ENCODE measurements around the gene MAN1C1. TPM values are rescaled to one million over a fixed set of nuclear protein-coding genes. Genes with fewer than 3 reads are reported as not detected.

The MAN1C1 gene
- total and polyA plus RNA-seq, 9 of the 15 experiments (the other 6 are each of a cell fraction or from before 2014, with no cell fraction given) = 0.04 to 0.44 (median 0.10) TPM; not detected in 3

DNA sequence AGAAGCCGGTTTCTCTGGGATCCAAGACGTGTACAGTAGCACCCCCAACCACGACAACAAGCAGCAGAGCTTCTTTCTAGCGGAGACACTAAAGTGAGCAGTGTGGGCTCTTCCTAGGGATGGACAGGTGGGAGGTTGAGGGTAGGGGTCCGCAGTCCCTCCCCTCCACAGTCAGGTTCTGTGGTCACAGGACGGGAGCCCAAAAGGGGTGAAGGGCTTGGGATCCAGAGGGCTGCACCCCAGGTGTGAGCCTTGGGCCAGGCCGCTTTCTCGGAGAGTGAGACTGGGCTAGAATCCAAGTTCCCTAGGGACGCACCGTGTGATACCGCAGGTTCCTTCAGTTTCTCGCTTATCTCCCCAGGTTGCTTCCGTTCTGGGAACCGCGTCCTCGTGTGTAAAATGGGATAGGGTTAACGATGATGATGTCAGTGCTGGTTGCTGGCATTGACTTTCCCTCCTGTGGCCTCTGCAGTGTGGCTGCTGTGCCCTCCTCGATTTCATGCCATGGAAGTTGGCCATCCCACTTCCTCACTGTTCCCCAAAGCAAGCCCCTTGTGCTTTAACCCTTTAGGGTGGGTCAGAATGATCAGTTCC, 166.1 kb downstream of the MAN1C1 start (continued):
- TF ChIP-seq, protein P1, sequence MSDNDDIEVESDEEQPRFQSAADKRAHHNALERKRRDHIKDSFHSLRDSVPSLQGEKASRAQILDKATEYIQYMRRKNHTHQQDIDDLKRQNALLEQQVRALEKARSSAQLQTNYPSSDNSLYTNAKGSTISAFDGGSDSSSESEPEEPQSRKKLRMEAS (CRISPR knock-in tag; IDR thresholded peaks at IDR 0.05) = peak; percentile 81
- TF ChIP-seq GATA2 (CRISPR knock-in tag; IDR thresholded peaks at IDR 0.05) (peak; percentile 78; the same call in 1 of the 2 replicates), NFIX (CRISPR knock-in tag; IDR thresholded peaks at IDR 0.05; ENCODE audit: low read depth) (peak; percentile 8; the same call in 1 of the 2 replicates), ZNF830 (CRISPR knock-in tag; IDR thresholded peaks at IDR 0.05) (no peak), NCOA2 (IDR thresholded peaks at IDR 0.05; ENCODE audit: partially characterized antibody in 2 of 2) (no peak), CREM (IDR thresholded peaks at IDR 0.05; ENCODE audit: low read depth) (peak; percentile 85), NEUROD1 (IDR thresholded peaks at IDR 0.05; ENCODE audit: borderline replicate concordance, low read depth, low read length, partially characterized antibody) (no peak)

DNA sequence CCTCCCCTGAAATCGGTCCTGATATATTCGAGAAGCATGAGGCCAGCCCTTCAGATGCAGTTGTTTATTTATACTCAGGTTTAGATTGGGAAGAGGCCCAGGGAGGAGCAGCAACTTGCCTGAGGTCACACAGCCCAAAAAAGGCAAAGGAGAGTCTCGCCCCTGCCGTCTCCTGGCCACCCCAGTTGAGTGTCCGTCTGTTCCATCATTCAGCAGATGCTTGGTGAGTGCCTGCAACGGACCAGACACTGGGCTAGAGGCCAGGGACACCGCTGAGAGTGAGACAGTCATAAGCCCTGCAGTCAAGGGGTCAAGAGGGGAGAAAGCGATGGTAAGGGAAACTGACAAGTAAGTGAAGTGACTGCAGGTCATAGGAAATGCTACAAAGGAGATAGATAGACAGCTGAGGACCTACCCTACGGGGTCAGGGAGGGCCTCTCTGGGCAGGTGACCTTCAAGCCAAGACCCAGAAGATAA, 168.0 kb downstream of the MAN1C1 start:
- no peak overlapping the region for H3K4me3 ChIP-seq
- peak overlapping the region in 1 of 2 experiments; percentile 57; a peak in 1 of 4 replicates for H3K9ac ChIP-seq (ENCODE audit: insufficient read depth in 1 of 2, low read depth in 2 of 2, low read length in 2 of 2)
- 0 out of 2 replicates have a peak, but pooled peaks cover 5% of the 10 kb centered on the region for H4K20me1 ChIP-seq (replicated peaks; ENCODE audit: control insufficient read depth, insufficient read depth, low read length)
- H3K9me1 ChIP-seq (ENCODE audit: control insufficient read depth, insufficient read depth, low read length) = peaks cover 3% of the 10 kb centered on the region
- in situ Hi-C loops (cut with MboI) = no loop called here
- intact Hi-C loops (cut with micrococcal nuclease) = no loop called here
- POLR2A ChIA-PET = interaction anchor here (1.6 kb wide), 1 partner anchor 18 kb away, joined by 5 read pairs; no protein-coding TSS in a partner anchor
- peaks cover 33 to 40% of the 10 kb centered on the region in 2 experiments for H3K4me1 ChIP-seq (replicated peaks in 1 of 2; ENCODE audit: control insufficient read depth in 2 of 2, insufficient read depth in 2 of 2, low read length in 2 of 2)
- FAIRE-seq = peak; percentile 88
- H3K27me3 ChIP-seq (ENCODE audit: control insufficient read depth in 2 of 2, insufficient read depth in 2 of 2, low read length in 2 of 2) = peaks cover 9 to 22% of the 10 kb centered on the region in 2 experiments
- ATAC-seq = peak; percentile 50
- H3K27ac ChIP-seq (ENCODE audit: extremely low read depth, low read depth, low read length) = no peak overlapping the region
- no peaks in the 10 kb centered on the region for H3K36me3 ChIP-seq (ENCODE audit: control insufficient read depth, insufficient read depth, low read length)
- 16% methylated on average over 9 of the region's 9 CpGs for WGBS (ENCODE audit: insufficient coverage, low coverage, missing lambda C conversion rate)
- H3K79me2 ChIP-seq (ENCODE audit: control insufficient read depth, insufficient read depth, low read length) = no peaks in the 10 kb centered on the region
- no peak overlapping the region for H2AFZ ChIP-seq (ENCODE audit: low read depth, low read length)
- peak in 2 of 4 experiments; percentile 60 to 79 for DNase-seq (ENCODE audit: extremely low read depth in 1 of 4, low spot score in 3 of 4)
- CTCF ChIA-PET (ENCODE audit: low intra/inter-chr PET ratio) = no interaction called here
- BruUV-seq (replicated peaks) = no TSS peak
- peak overlapping the region; percentile 10; the same call in 1 of the 2 replicates for H3K4me2 ChIP-seq (ENCODE audit: insufficient read depth, low read length)
- no peaks in the 10 kb centered on the region for H3K9me3 ChIP-seq (replicated peaks; ENCODE audit: control insufficient read depth, insufficient read depth, low read depth, low read length)
- TF ChIP-seq CBFA2T2 (conservative IDR thresholded peaks at IDR 0.05) (peak; percentile 37; the same call in 1 of the 2 replicates), CBFA2T3 (IDR thresholded peaks at IDR 0.05) (peak; percentile 70), SREBF2 (CRISPR knock-in tag; IDR thresholded peaks at IDR 0.05) (no peak), SMAD4 (CRISPR knock-in tag; conservative IDR thresholded peaks at IDR 0.05) (peak; percentile 81; the same call in 1 of the 2 replicates), KDM1A (IDR thresholded peaks at IDR 0.05) (peak; percentile 47 to 77; a peak in 2 of 4 replicates), ZFP36 (IDR thresholded peaks at IDR 0.05; ENCODE audit: low read depth, low read length, partially characterized antibody) (peak; percentile 81), RBM25 (IDR thresholded peaks at IDR 0.05; ENCODE audit: low read depth, low read length, severe bottlenecking) (peak; percentile 41)
- TF ChIP-seq, protein P2, sequence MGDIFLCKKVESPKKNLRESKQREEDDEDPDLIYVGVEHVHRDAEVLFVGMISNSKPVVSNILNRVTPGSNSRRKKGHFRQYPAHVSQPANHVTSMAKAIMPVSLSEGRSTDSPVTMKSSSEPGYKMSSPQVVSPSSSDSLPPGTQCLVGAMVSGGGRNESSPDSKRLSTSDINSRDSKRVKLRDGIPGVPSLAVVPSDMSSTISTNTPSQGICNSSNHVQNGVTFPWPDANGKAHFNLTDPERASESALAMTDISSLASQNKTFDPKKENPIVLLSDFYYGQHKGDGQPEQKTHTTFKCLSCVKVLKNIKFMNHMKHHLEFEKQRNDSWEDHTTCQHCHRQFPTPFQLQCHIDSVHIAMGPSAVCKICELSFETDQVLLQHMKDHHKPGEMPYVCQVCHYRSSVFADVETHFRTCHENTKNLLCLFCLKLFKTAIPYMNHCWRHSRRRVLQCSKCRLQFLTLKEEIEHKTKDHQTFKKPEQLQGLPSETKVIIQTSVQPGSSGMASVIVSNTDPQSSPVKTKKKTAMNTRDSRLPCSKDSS (IDR thresholded peaks at IDR 0.05; ENCODE audit: low read depth, partially characterized antibody) = no peak
- TF ChIP-seq, protein P3, sequence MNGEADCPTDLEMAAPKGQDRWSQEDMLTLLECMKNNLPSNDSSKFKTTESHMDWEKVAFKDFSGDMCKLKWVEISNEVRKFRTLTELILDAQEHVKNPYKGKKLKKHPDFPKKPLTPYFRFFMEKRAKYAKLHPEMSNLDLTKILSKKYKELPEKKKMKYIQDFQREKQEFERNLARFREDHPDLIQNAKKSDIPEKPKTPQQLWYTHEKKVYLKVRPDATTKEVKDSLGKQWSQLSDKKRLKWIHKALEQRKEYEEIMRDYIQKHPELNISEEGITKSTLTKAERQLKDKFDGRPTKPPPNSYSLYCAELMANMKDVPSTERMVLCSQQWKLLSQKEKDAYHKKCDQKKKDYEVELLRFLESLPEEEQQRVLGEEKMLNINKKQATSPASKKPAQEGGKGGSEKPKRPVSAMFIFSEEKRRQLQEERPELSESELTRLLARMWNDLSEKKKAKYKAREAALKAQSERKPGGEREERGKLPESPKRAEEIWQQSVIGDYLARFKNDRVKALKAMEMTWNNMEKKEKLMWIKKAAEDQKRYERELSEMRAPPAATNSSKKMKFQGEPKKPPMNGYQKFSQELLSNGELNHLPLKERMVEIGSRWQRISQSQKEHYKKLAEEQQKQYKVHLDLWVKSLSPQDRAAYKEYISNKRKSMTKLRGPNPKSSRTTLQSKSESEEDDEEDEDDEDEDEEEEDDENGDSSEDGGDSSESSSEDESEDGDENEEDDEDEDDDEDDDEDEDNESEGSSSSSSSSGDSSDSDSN (IDR thresholded peaks at IDR 0.05; ENCODE audit: borderline replicate concordance in 1 of 2, low read depth in 2 of 2, low read length in 2 of 2) = peak in 1 of 2 experiments; percentile 84; a peak in 2 of 4 replicates
